H1 (cell line): ENCODE results near the gene SRPRA. TPM values are rescaled to one million over a fixed set of nuclear protein-coding genes. Genes with fewer than 3 reads are reported as not detected.

ENCODE experiments used
- EP300 ChIP-seq, 2 experiments: IDR thresholded peaks; 1 replicate in 1 of 2; 2 replicates in 1 of 2; pipeline ENCODE4 v1.6.1; 2011 to 2012; ENCODE audit warnings: low read depth in 2 of 2, low read length in 2 of 2, mild to moderate bottlenecking in 2 of 2, borderline replicate concordance in 1 of 2, inconsistent platforms in 1 of 2, moderate library complexity in 1 of 2
- JUN ChIP-seq: IDR thresholded peaks from 2 replicates; pipeline ENCODE4 v1.6.1; 2011; ENCODE audit warnings: low read depth, mild to moderate bottlenecking, improper control_type of control experiment, low read length
- RXRA ChIP-seq: IDR thresholded peaks from 2 replicates; pipeline ENCODE4 v1.6.1; 2011; ENCODE audit warnings: low read depth, mild to moderate bottlenecking, low read length, moderate library complexity; ENCODE audit not compliant: insufficient read depth
- polyA plus RNA-seq, 7 experiments: library from polyadenylated mRNA; depleted of rRNA in 3 of 7; stranded (reverse) in 5 of 7; unstranded in 2 of 7; fragments of >200 nt in 5 of 7; fragments of 200-250 nt in 2 of 7; gene quantifications; 1 replicate in 5 of 7; 2 replicates in 1 of 7; 4 replicates in 1 of 7; pipeline versions ENCODE4 v1.2.1 to v1.2.3, GENCODE V29; 2011 to 2013; ENCODE audit warnings: missing spikeins in 2 of 7, mixed read lengths in 2 of 7
- total RNA-seq: library from RNA; stranded (reverse); fragmentation: NEBNext Ultra II Directional; extraction: Animal tissue kit (Norgen Biotek cat#: 25700); gene quantifications from 2 replicates; pipeline ENCODE4 v1.2.1, GENCODE V29; 2021
- TF ChIP-seq, protein P1 (sequence below): IDR thresholded peaks from 2 replicates; pipeline ENCODE4 v1.6.1; 2012; ENCODE audit warnings: inconsistent platforms
- TF ChIP-seq, protein P2 (sequence below): IDR thresholded peaks from 2 replicates; pipeline ENCODE4 v1.6.1; 2012; ENCODE audit warnings: inconsistent platforms

Gene SRPRA
- total and polyA plus RNA-seq, 2 of the 8 experiments (the other 6 are each of a cell fraction or from before 2014, with no cell fraction given): 57.6 to 62.0 TPM

DNA sequence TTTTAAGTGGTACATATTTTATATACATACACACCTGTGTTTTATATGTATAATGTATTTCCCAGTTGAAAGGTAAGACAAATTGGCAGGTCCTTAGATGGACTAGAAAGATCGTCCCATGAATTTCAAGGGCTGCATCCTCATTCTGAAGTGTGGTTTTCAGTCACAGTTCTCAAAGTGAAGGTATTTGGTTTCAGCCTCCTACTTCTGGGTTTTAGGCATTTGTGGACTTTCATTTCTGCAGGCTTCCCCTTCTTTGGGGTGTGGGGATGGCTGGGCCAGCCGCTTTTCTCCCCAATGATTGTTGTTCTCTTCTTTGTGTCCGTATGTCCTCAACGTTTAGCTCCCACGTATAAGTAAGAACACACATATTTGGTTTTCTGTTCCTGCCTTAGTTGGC lies 45.1 kb upstream of the SRPRA start (continued):
- TF ChIP-seq RXRA (no peak), EP300 (IDR thresholded peaks at IDR 0.05; ENCODE audit: borderline replicate concordance in 1 of 2, low read depth in 2 of 2, low read length in 2 of 2) (no peak), JUN (no peak)
- TF ChIP-seq, protein P1, sequence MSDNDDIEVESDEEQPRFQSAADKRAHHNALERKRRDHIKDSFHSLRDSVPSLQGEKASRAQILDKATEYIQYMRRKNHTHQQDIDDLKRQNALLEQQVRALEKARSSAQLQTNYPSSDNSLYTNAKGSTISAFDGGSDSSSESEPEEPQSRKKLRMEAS: no peak
- TF ChIP-seq, protein P2, sequence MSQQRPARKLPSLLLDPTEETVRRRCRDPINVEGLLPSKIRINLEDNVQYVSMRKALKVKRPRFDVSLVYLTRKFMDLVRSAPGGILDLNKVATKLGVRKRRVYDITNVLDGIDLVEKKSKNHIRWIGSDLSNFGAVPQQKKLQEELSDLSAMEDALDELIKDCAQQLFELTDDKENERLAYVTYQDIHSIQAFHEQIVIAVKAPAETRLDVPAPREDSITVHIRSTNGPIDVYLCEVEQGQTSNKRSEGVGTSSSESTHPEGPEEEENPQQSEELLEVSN: no peak
